Measurements from ENCODE around the gene MYNN.

MYNN gene

DNA sequence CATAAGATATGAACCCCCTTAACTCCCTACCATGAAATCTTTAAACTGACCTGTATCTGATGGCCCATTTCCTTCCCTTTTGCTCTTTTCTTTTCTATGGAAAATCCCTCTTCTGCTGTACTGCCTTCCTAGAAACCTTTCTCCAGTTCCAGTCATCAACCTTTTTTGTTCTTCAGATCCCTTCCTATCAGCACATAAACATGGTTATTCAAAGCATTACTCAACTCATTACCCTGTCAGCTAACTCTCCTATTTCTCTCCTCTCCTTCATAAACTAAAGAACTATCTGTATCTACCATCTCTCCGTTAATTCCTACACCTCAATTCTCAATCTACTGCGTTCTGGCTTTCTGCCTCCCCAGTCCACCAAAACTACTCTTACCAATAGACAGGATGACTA, 21.3 kb upstream of the MYNN start:
- TF ChIP-seq, protein P1, sequence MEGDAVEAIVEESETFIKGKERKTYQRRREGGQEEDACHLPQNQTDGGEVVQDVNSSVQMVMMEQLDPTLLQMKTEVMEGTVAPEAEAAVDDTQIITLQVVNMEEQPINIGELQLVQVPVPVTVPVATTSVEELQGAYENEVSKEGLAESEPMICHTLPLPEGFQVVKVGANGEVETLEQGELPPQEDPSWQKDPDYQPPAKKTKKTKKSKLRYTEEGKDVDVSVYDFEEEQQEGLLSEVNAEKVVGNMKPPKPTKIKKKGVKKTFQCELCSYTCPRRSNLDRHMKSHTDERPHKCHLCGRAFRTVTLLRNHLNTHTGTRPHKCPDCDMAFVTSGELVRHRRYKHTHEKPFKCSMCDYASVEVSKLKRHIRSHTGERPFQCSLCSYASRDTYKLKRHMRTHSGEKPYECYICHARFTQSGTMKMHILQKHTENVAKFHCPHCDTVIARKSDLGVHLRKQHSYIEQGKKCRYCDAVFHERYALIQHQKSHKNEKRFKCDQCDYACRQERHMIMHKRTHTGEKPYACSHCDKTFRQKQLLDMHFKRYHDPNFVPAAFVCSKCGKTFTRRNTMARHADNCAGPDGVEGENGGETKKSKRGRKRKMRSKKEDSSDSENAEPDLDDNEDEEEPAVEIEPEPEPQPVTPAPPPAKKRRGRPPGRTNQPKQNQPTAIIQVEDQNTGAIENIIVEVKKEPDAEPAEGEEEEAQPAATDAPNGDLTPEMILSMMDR (IDR thresholded peaks at IDR 0.05) = no peak
- TF ChIP-seq ZFX (IDR thresholded peaks at IDR 0.05; ENCODE audit: borderline replicate concordance) = no peak
- no peak overlapping the region for H3K27ac ChIP-seq

DNA sequence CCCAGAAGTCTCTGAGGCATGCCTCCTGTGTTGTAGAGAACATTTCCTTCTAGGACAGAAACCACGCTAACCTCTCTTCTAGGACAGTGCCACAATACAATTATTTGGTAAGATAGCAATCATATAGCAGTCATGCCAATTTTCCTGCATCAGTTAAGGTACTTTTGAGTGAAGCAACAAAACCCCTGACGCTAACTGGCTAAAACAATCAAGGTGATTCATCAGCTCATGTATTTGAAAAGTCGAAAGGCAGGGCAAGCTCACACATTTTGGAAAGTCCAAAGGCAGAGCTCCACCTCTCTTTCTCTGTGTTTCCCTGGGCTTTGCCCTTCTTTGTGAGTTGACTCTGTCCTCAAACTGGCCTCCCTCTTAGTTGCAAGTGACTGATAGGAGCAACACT, 18.5 kb upstream of the MYNN start:
- TF ChIP-seq ZFX (IDR thresholded peaks at IDR 0.05; ENCODE audit: borderline replicate concordance) = no peak
- TF ChIP-seq, protein P1 (IDR thresholded peaks at IDR 0.05) = no peak
- H3K27ac ChIP-seq = peak overlapping the region; percentile 43

GRCh38 chr3:169755488-169755887, 17.7 kb upstream of the MYNN start:
- TF ChIP-seq ZFX (IDR thresholded peaks at IDR 0.05; ENCODE audit: borderline replicate concordance) = no peak
- TF ChIP-seq, protein P1 (IDR thresholded peaks at IDR 0.05) = no peak
- peak overlapping the region; percentile 43; the same call in 1 of the 2 replicates for H3K27ac ChIP-seq

- TF ChIP-seq, protein P1 (IDR thresholded peaks at IDR 0.05) = no peak
- no peak for TF ChIP-seq ZFX (IDR thresholded peaks at IDR 0.05; ENCODE audit: borderline replicate concordance)
- no peak overlapping the region for H3K27ac ChIP-seq
Measured at GRCh38 chr3:169758359-169758994, 14.7 kb upstream of the MYNN start.

DNA sequence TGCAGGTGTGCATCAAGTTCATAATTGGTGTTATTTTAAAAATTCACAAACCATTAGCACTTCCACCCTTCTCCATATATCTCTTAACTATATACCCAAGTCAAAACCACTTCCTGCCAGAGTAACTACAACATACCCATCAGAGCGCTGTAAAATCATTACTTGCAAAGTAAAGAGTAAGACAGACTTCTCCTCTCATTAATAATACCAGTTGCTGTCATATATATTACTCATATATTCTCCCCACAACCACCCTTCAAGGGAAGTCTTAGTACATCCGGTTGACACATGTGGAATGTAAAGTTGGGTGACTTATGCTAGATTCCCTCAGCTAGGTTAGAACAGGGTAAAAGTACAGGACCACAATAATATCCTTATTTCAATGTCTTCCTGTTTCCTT, 13.9 kb upstream of the MYNN start:
- H3K27ac ChIP-seq = no peak overlapping the region
- no peak for TF ChIP-seq ZFX (IDR thresholded peaks at IDR 0.05; ENCODE audit: borderline replicate concordance)
- TF ChIP-seq, protein P1 (IDR thresholded peaks at IDR 0.05) = no peak

GRCh38 chr3:169760479-169760878, 12.7 kb upstream of the MYNN start:
- no peak overlapping the region for H3K27ac ChIP-seq
- TF ChIP-seq, protein P1 (IDR thresholded peaks at IDR 0.05) = no peak
- TF ChIP-seq ZFX (IDR thresholded peaks at IDR 0.05; ENCODE audit: borderline replicate concordance) = no peak

- TF ChIP-seq, protein P1 (IDR thresholded peaks at IDR 0.05) = no peak
- no peak for TF ChIP-seq ZFX (IDR thresholded peaks at IDR 0.05; ENCODE audit: borderline replicate concordance)
- peak overlapping the region; percentile 83 for H3K27ac ChIP-seq
Measured at GRCh38 chr3:169764312-169764881, 8.8 kb upstream of the MYNN start.

Measured in 22Rv1 (cell line).